ENCODE results near the gene PACSIN2.

GRCh38 chr22:42966497-42966896 lies 48.5 kb downstream of the PACSIN2 start:
- TF ChIP-seq CTCF (IDR thresholded peaks at IDR 0.05) (no peak), POLR2A (IDR thresholded peaks at IDR 0.05) (no peak)

All from thyroid gland (tissue), 4 donors.